AG20443 (cell line): Measurements from ENCODE around the gene MOK.

ENCODE experiments used
- DNase-seq: peaks from one replicate; pipeline ENCODE4 v3.0.0; 2012; ENCODE audit warnings: low spot score, mixed read lengths

Gene MOK

DNA sequence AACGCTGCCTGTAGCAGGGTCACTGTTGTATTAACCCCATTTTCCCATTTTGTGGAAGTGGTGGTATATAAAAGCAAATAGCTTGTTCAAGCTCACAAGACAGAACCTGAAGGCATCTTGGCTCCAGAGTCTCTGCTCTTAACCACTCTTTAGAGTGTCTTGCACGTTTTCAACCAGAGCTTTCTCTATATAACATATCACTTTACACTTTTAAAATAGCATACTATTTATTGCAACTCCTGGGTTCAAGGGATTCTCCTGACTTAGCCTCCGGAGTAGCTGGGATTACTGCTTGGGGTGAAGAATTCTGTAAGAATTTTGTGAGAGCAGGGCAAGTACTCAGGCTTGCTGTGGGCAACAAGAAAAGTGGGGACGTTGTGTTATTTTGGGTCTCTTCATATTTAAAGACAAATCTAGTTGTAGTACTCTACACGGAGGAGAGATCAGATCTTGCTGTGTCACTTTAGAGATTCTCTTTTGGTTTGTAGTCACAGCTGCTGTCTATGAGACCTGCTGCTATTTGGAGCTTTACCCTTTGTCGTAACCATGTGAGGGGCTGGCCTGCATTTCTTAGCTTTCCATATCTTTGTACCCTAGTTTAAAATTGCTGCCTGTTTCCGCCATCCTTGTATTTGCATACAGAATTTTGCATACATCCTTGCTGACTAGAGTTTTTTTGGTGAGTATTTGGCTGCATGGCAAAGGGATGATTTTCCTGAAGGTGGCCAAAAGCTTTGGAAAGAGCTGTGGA, 124.5 kb downstream of the MOK start:
- no peak for DNase-seq
